ENCODE results near the gene SLC6A18. TPM values are rescaled to one million over a fixed set of nuclear protein-coding genes. Genes with fewer than 3 reads are reported as not detected.

The SLC6A18 gene
- total RNA-seq, 2 donors from 2014 or later: not detected

GRCh38 chr5:1239505-1240251 lies 14.5 kb downstream of the SLC6A18 start:
- 60 to 74% methylated on average over 15 to 22 of the region's 22 CpGs for WGBS, 2 donors
- intact Hi-C loops (cut with DNase I): no loop called here

GRCh38 chr5:1240496-1241260 lies 15.5 kb downstream of the SLC6A18 start:
- 72 to 81% methylated on average over 24 to 27 of the region's 29 CpGs for WGBS, 2 donors
- Histone ChIP-seq H3K36me3 (replicated peaks in 1 of 2; ENCODE audit: insufficient read depth in 1 of 2, low read depth in 2 of 2) (no peaks in the 10 kb centered on the region), H3K27me3 (peaks cover 0 to 4% of the 10 kb centered on the region in 2 donors), H3K4me1 (no peaks in the 10 kb centered on the region), H3K27ac (no peak overlapping the region), H3K9me3 (peaks cover 0 to under 1% (median 0%) of the 10 kb centered on the region in 3 donors), H3K4me3 (no peak overlapping the region)
- DNase-seq (no peak), ATAC-seq (no peak)
- intact Hi-C loops (cut with DNase I): no loop called here
- TF ChIP-seq CTCF (IDR thresholded peaks at IDR 0.05) (no peak), POLR2A (IDR thresholded peaks at IDR 0.05) (no peak)

More at GRCh38 chr5:1239505-1240251, 14.5 kb downstream of the SLC6A18 start:
- H3K27ac ChIP-seq: no peak overlapping the region
- no peaks in the 10 kb centered on the region for H3K4me1 ChIP-seq
- H3K36me3 ChIP-seq (replicated peaks in 1 of 2; ENCODE audit: insufficient read depth in 1 of 2, low read depth in 2 of 2): no peaks in the 10 kb centered on the region
- DNase-seq (no peak), ATAC-seq (no peak)
- TF ChIP-seq POLR2A (IDR thresholded peaks at IDR 0.05) (no peak), CTCF (IDR thresholded peaks at IDR 0.05) (no peak)
- no peaks in the 10 kb centered on the region for H3K27me3 ChIP-seq
- no peak overlapping the region for H3K4me3 ChIP-seq
- peaks cover 0 to 11% (median 0%) of the 10 kb centered on the region in 3 donors for H3K9me3 ChIP-seq

- DNase-seq: no peak
- Histone ChIP-seq H3K4me1 (peaks cover 2% of the 10 kb centered on the region), H3K9me3 (no peaks in the 10 kb centered on the region)
Measured at GRCh38 chr5:1241509-1242080, 16.4 kb downstream of the SLC6A18 start.

More at GRCh38 chr5:1241509-1242080, 16.4 kb downstream of the SLC6A18 start:
- Histone ChIP-seq H3K27me3 (peaks cover 0 to 9% of the 10 kb centered on the region in 2 donors), H3K27ac (no peak overlapping the region), H3K36me3 (replicated peaks in 1 of 2; ENCODE audit: insufficient read depth in 1 of 2, low read depth in 2 of 2) (no peaks in the 10 kb centered on the region), H3K4me3 (no peak overlapping the region)
- TF ChIP-seq POLR2A (IDR thresholded peaks at IDR 0.05) (no peak), CTCF (IDR thresholded peaks at IDR 0.05) (no peak)
- WGBS, 2 donors: 68 to 82% methylated on average over 12 to 22 of the region's 22 CpGs
- no peak for ATAC-seq
- intact Hi-C loops (cut with DNase I): no loop called here
